Middle frontal gyrus (tissue), 1 donor: Measurements from ENCODE around the gene GRAP2.

Experiments used
- DNase-seq: peaks from one replicate; pipeline ENCODE4 v3.0.0-alpha.2; 2015; ENCODE audit warnings: low spot score; ENCODE audit errors: extremely low spot score

Gene GRAP2

DNA sequence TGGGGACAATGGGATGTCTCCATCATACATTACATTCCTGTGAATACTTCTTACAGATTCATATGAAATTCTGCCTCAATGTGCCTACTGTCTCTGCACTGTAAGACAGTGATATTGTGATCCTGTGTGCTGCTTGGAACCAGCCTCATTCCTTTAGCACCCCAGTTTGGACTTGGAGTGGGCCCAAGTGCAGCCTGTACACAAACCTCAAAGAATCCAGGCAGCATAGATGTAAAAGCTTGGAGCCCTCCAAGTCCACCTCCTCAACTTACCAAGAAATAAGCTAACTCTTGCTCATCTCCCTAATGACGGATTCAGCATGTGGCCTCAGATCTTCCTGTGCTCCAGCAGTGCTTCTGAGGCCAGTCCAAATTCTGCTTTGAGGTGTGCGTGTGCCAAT, 24.4 kb downstream of the GRAP2 start:
- DNase-seq: no peak

DNA sequence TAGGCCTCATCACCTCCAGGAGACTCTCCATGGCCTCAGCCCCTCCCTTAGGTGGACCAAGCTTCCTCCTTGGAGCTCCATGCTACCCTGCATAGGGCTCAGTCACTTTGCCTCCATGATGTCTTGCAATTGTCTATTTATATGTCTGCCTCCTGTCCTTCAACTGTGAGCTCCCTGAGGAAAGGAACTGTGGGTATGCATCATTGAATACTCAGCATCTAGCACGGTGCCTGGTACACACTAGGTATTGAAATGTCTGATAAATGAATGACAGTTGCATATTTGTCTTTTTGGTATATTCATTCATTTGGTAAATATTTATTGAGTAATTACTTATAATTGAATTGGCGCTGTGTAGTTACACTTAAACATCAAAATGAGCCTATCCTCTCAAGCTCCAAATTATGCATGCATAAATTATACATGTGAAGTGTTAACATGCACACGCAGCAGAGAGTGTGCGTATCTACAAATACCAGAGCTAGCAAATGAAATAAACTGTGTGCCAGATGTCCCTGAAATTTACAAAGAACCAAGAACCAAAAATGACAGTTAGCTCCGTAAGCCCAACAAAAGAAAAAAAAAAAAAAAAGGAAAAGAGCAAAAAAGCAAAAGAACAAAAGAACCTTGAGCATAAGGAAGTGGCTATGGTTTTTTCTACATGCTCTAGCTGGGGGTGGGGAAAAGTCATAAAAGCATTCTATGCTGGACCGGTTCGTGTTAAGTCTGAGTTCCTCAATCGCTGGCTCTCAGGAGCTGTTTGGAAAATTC, 25.2 kb downstream of the GRAP2 start:
- no peak for DNase-seq

DNA sequence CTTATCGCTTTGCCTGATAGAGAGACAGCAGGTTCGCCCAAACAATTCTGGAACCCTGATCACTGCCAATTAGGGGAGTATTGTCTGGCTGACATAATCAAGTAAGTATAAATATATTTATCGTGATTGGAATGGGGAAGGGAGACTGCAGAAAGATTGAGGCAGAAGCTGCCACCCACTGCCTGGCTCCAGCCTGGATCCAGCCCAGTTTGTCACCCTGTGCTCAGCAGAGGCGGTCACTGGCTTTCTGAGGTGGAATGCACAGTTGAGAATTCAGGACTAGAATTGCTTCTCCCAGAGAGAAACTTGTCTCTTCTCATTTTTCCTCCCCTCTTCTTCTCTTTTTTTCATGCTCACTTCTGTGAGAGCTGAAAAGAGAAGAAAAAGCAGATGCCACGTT, 25.9 kb downstream of the GRAP2 start:
- no peak for DNase-seq

GRCh38 chr22:39927544-39927943, 26.7 kb downstream of the GRAP2 start:
- no peak for DNase-seq

DNA sequence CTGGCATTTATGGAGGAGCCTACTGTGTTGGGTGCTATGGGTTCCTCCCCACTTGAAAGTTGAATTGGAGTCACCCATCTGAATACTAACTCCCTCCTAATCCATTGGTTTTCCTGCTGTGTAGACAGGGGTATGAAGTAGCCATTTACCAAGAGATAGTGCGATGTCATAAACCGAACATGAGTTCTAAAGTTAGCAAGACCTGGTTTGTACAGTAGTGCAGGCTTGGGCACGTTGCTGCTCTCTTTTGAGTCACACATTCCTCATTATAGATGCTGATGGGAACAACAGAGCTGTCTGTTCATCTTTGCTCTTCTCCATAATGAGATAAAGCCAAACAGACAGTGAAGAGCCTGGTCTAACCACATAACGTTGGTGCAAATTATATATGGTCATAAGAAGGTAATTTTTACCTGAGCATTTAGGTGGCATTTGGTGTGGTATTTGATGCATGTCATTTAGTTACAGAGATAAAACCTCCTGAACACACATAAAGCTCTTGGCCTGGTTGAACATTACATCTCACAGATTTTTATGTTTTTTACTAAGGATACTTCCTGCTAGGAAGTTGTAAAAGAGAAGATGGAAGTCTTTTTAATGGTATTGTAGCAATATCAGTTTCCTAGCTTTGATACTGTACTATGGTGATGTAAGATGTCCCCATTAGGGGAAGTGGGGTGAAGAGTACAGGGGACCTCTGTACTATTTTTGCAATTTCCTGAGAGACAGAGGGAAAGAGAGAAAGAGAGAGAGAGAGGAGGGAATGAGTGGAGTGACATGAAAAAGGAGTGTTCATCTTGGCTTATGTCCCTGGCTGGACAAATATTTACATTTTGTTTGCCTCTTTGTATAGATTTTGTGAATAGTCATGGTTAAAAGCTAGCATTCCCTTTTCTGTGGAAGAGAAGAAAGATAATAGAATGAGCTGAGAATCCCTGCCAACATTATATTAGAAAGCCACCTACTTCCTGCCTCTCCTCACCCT, 27.9 kb downstream of the GRAP2 start:
- no peak for DNase-seq

- DNase-seq: no peak
Measured at GRCh38 chr22:39931251-39931650, 30.4 kb downstream of the GRAP2 start.

DNA sequence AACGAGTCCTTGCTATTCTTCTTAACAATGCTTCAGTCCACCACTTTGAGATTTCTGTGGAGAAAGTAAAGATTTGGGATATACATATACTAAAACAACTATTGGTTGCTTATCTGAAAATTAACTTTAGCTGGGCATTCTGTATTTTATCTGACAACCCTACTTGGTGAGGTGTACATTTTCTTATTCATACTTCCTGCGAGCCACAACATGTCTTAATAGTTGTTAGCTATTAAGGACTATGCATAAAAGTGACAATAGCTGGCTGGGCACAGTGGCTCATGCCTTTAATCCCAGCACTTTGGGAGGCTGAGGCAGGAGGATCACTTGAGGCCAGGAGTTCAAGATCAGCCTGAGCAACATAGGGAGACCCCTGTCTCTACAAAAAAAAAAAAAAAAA, 31.3 kb downstream of the GRAP2 start:
- no peak for DNase-seq

DNA sequence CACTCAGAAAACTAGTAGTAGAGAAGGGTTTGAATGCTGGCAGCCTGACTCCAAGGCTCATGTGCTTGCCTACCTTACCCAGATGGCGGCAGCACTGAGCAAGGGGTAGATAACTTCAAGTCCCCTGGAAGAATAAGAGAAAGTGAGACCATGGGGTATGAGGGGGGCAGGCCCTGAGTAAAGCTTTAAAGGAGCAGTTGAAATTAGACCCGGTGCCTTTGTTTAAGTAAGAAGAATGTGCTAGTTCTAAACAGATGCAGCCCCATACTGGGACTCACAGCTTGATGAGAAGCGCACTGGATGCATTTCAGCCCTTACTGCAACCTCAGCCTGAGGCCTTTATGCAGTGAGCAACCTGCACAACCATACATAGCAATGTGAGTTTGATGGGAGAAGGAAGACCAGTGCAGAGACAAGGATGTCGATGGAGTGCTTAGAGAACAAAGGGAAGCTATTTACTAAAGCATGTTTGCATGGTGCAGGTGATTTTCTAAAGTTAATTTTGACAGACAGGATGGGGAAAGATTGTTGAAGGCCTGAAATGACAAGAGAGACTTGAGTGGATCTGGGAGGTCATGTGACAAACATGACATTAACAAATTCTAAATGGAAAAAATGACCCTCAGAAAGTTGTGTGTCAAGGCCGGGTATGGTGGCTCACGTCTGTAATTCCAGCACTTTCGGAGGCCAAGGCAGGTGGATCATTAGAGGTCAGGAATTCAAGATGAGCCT, 32.2 kb downstream of the GRAP2 start:
- no peak for DNase-seq

DNA sequence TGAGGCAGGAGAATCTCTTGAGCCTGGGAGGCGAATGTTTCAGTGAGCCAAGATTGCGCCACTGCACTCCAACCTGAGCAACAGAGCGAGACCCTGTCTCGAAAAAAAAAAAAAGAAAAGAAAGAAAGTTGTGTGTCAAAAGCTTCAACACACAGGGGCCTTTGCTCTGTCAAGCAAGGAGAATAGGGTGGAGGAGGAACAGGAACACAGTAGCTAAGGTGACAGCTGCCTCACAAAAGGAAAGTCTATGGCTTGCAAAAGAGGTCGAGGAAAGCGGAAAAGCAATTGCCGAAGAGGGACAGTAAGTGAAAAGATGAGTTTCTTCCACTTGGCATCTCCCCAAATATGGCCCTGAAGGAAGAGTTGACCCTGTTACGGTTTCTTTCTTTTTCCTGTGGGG, 32.9 kb downstream of the GRAP2 start:
- DNase-seq: no peak

DNA sequence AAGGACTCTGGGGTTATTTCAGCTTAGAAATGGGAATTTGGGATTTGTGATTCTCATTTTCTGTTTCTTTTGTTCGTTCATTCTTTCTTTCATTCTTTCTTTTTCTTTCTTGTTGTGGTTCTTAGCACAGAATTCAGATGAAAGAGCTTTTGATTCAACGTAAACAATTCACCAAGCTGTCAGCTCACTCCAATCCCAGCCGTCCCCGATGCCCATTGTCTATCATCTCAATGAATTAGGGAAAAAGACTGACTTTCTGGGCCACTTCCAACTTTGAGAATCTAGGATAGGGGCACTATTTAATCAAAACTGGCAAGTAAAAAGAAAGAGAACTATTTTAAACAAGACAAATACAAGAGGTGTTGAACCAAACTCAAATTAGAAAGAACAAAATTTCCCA, 34.2 kb downstream of the GRAP2 start:
- no peak for DNase-seq

GRCh38 chr22:39935612-39936011, 34.7 kb downstream of the GRAP2 start:
- no peak for DNase-seq

GRCh38 chr22:39936523-39937145, 35.8 kb downstream of the GRAP2 start:
- no peak for DNase-seq

DNA sequence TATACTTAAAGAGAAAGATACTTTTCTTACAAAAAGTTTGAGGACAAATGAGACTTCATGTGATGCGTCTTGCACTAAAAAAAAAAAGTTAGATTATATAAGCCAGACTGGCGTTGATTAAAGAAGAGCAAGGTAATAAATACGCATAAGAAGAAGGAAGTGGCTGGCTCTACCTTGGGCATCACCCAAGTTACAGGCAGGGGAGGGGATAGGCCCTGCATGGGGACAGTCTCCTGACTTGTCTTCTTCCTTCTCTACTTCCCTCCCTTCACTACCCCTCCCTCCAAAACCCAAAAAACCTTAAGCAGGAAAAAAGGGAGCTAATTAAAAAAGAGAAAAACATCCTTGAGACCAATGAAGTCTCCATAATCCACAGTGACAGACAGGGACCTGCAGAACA, 37.0 kb downstream of the GRAP2 start:
- DNase-seq: no peak

DNA sequence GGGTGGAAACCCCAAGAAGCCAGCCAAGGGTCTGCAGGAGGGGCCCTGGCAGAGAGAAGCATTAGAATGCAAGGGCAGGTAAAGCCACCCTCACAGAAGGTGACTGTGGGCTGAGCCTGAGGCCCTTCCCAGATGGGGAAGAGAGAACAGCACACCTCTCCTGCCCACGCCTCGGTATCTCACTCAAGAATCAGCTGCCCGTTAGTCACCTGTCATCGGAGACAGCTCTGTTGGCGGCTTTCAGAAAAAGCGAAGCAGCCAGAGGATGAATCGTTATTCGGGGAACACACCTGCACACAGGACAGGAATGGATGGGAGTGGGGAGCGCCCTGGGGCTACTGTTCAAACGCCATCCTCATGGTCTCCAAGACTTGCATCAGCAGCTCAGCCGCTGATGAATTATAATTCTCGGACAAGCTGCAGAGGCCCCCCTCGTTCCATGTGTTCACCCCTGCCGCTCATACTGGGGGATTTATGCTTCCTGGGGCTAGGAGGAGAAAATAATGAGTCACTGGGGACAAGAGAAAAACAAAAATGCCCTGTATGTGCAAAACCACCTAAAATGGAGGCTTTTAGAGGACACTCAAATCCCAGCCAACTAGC, 37.7 kb downstream of the GRAP2 start:
- DNase-seq: no peak

GRCh38 chr22:39939830-39940229, 38.9 kb downstream of the GRAP2 start:
- DNase-seq: no peak

GRCh38 chr22:39940757-39941305, 39.9 kb downstream of the GRAP2 start:
- no peak for DNase-seq

DNA sequence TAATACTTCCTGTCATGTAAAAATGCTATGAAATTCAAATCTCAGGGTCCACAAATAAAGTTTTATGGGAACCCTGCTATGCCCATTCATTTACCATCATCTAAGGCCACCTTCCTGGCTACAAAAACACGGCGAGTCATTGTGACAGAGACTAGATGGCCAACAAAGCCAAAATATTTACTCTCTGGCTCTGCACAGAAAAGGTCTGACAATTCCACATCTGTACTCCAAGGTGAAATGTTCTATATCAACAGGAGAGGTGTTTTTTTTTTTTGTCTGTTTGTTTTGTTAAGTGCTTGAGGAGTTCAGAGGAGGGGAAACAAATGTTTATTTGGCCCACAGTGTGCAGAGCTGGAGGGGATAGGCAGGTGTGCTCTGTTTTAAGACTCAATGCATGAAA, 40.7 kb downstream of the GRAP2 start:
- no peak for DNase-seq

DNA sequence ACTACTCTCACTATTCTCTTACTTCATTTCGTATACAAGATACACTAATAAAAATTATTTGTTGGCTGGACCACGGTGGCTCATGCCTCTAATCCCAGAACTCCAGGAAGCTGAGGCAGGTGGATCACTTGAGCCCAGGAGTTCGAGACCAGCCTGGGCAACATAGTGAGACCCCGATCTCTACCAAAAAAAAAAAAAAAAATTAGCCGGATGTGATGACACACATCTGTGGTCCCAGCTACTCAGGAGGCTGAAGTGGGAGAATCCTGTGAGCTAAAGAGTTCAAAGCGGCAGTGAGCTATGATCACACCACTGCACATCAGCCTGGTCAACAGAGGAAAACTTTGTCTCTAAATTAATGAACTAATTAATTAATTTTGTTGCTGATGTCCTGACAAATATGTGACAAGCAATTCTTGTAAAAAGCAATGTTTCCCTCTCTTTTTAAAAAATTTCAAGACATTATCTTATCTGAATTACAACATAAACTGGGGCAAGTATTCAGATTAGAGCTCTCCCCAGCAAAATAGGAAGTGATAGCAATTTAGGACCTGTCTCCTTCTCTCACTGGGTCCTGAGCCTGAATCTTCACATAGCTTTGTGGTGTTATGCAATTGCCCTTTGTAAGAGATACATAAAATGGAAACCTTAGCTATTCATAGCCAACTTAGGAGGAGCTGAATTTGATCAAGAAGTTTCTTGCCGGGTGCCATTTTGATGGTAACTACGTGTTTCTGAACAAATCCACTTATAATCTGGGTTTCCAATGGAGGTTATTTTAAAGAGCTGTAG, 41.8 kb downstream of the GRAP2 start:
- no peak for DNase-seq

DNA sequence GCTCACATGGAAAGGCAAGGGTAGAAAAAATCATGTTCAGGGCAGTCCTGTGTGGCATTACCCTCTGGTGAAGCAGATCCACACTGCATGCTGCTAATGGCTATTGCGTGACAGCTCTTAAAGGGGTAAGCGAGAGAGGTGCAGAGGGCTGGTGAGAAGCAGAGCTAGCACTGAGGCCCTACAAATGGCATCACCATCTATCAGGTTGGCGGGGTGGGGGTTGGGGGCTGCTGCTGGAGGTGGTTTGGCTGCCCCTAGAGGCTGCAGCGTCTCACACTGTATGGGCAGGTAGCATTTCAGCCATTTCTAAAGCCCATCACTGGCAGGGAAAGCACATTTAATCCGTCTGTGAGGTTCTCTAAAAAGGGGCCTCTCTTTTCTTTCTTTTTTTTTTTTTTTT, 42.5 kb downstream of the GRAP2 start:
- DNase-seq: no peak
